ENCODE measurements around the gene ABCA1.

ABCA1 gene

DNA sequence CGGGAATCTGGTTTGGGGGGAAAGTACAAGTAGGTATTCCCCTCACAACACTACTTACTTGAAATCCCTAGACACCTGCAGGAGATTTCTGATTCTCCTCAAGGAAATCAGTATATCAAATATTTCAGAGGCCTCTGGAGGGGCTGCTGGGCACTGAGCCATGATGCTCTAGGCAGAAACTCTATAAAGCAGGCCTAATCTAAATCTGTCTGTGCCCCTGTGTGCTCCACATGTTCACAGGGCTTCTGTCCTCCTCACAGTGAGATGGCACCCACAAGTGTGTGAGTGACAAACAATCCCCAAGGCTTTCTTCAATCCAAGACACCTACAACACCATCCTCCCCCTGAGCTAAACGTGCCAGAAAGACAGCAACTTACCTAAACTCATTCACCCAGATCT, 125.0 kb downstream of the ABCA1 start:
- CTCF ChIA-PET, result no interaction called here
- POLR2A ChIA-PET, result no interaction called here
- TF ChIP-seq TARDBP (IDR thresholded peaks at IDR 0.05) (no peak), ELF4 (IDR thresholded peaks at IDR 0.05) (no peak), NFRKB (IDR thresholded peaks at IDR 0.05) (no peak), FOXM1 (IDR thresholded peaks at IDR 0.05; ENCODE audit: borderline replicate concordance) (no peak), FOXK2 (IDR thresholded peaks at IDR 0.05) (no peak), BHLHE40 (IDR thresholded peaks at IDR 0.05; ENCODE audit: borderline replicate concordance) (no peak), FOXA1 (IDR thresholded peaks at IDR 0.05) (no peak)
- DNase-seq (ENCODE audit: extremely low spot score), result no peak

DNA sequence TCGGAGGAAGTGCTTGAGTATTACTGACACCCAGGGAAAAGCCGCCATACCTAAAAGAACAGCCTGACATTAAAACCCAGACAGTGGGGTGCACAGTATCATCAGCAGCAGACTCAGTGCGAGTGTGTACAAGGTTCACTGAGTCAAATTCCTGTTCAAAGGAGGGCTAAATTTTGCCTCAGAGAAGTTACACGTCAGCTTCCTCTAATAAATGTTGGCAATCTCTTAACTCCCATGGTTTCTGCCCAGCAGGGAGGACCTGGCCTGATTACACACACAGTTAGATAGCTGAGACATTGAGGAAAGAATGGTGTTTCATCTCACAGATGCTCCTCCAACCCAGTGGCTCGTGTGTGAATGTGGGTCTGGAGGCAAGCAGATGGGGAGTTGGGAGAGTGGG, 125.8 kb downstream of the ABCA1 start:
- CTCF ChIA-PET, result no interaction called here
- POLR2A ChIA-PET, result no interaction called here
- DNase-seq (ENCODE audit: extremely low spot score), result no peak
- TF ChIP-seq CTBP1 (IDR thresholded peaks at IDR 0.05; ENCODE audit: borderline replicate concordance) (no peak), LEF1 (IDR thresholded peaks at IDR 0.05; ENCODE audit: borderline replicate concordance) (no peak)

DNA sequence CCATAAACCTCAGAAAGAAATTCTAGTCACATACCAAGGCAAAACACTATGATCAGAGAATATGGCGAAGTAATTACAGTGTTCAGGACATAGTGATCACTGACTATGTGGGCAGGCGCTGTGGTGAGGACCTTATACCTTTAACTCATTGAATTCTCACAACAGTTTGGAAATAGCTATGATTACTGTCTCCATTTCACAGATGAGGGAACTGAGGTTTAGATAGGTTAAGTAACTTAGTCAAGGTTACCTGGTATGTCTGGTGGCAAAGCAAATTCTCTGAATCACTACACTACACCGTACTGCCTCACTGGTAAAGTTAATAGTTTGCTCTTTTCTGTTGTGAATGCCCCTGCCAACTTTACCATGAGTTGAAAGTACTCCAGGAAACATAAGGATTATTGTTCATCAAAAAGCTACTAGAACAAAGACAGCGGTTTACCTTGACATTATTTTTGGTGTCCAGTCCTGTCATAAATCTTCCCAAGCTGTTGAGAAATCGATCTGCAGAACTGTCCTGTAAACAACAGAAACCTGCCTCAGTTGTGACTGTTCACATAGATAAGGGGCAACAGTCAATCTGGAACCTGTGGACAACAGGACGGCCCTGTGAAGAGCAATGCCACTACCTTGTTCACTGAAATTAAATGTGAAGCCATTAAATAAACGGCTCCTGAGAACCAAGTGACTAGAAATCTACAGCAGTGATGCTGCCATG, 127.7 kb downstream of the ABCA1 start:
- no peak for DNase-seq (ENCODE audit: extremely low spot score)
- CTCF ChIA-PET, result no interaction called here
- POLR2A ChIA-PET, result no interaction called here
- no peak for TF ChIP-seq FOXA1 (IDR thresholded peaks at IDR 0.05)
- no peak for TF ChIP-seq ARNT (IDR thresholded peaks at IDR 0.05)
- TF ChIP-seq ZNF384 (IDR thresholded peaks at IDR 0.05), result no peak
- no peak for TF ChIP-seq BHLHE40 (IDR thresholded peaks at IDR 0.05; ENCODE audit: borderline replicate concordance)
- no peak for TF ChIP-seq FOXK2 (IDR thresholded peaks at IDR 0.05)
- TF ChIP-seq, protein P1, sequence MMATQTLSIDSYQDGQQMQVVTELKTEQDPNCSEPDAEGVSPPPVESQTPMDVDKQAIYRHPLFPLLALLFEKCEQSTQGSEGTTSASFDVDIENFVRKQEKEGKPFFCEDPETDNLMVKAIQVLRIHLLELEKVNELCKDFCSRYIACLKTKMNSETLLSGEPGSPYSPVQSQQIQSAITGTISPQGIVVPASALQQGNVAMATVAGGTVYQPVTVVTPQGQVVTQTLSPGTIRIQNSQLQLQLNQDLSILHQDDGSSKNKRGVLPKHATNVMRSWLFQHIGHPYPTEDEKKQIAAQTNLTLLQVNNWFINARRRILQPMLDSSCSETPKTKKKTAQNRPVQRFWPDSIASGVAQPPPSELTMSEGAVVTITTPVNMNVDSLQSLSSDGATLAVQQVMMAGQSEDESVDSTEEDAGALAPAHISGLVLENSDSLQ (IDR thresholded peaks at IDR 0.05), result no peak
- no peak for TF ChIP-seq SUZ12 (IDR thresholded peaks at IDR 0.05)
- no peak for TF ChIP-seq HDGF (IDR thresholded peaks at IDR 0.05; ENCODE audit: borderline replicate concordance)
- TF ChIP-seq NFRKB (IDR thresholded peaks at IDR 0.05), result no peak
- no peak for TF ChIP-seq ELF4 (IDR thresholded peaks at IDR 0.05)
- TF ChIP-seq TARDBP (IDR thresholded peaks at IDR 0.05), result no peak
- no peak for TF ChIP-seq LEF1 (IDR thresholded peaks at IDR 0.05; ENCODE audit: borderline replicate concordance)
- TF ChIP-seq CTBP1 (IDR thresholded peaks at IDR 0.05; ENCODE audit: borderline replicate concordance), result no peak
- TF ChIP-seq SP1 (IDR thresholded peaks at IDR 0.05), result no peak
- TF ChIP-seq FOXM1 (IDR thresholded peaks at IDR 0.05; ENCODE audit: borderline replicate concordance), result no peak
- no peak for TF ChIP-seq L3MBTL2 (conservative IDR thresholded peaks at IDR 0.05)

DNA sequence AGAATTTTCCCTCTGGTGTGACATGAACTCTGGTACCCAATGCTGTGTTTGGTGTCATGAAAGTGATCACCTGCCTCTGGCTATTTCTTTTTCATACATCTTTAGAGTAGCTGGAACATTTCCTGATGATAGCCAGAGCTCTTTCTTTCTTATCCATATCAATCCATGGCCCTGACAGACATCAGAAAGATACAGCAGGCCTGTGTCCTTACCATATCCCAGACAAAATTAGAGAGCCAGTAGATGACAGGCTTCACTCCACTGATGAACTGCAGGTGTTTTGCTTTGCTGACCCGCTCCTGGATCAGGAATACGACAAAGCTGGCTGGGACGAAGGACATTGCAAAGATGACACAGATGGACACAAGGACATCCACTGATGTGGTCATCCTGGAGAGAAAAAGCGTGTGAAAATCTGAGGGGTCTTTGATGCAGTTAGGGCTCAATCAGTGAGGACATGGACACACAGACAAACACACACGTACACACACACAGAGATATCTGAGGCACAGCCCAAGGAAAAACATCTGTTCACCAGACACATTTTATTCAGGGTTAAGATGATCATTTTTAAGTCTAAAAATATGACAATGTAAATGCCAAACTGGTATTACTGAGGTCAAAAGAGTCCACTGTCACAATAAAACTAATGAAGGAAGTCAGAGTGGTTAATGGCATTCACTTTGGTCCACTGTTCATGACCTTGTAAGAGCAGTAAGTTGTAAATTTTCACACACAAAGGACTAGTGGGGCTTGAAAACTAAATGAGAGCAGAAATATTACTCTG, 129.6 kb downstream of the ABCA1 start:
- CTCF ChIA-PET, result no interaction called here

DNA sequence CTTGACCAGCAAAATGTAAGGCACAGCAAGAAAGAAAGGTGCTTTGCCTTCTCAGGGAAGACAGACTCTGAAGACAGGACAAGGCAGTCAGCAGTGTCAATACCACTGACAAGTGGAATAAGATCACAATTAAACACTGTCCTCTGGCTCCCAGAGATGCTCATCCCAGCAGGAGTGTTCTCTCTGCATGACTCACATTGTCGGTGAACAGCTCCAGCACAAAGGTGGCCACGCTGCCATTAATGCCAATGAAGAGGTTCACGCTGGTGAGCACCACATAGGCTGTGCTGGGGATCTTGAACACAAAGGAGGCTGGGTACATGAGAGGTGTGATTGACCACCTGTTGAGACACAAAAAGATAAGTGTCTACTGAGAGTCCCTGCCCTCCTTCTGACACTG, 132.1 kb downstream of the ABCA1 start:
- CTCF ChIA-PET, result no interaction called here
- TF ChIP-seq ELF4 (IDR thresholded peaks at IDR 0.05) (no peak), FOXM1 (IDR thresholded peaks at IDR 0.05; ENCODE audit: borderline replicate concordance) (no peak), NFRKB (IDR thresholded peaks at IDR 0.05) (no peak), HDGF (IDR thresholded peaks at IDR 0.05; ENCODE audit: borderline replicate concordance) (no peak), L3MBTL2 (conservative IDR thresholded peaks at IDR 0.05) (no peak), FOXA1 (IDR thresholded peaks at IDR 0.05) (no peak)
- no peak for DNase-seq (ENCODE audit: extremely low spot score)
- POLR2A ChIA-PET, result no interaction called here

More for the DNA sequence above, 129.6 kb downstream of the ABCA1 start:
- TF ChIP-seq SP1 (IDR thresholded peaks at IDR 0.05) (no peak), FOXK2 (IDR thresholded peaks at IDR 0.05) (no peak), FOXM1 (IDR thresholded peaks at IDR 0.05; ENCODE audit: borderline replicate concordance) (no peak), TARDBP (IDR thresholded peaks at IDR 0.05) (no peak), L3MBTL2 (conservative IDR thresholded peaks at IDR 0.05) (no peak), BHLHE40 (IDR thresholded peaks at IDR 0.05; ENCODE audit: borderline replicate concordance) (no peak), ELF4 (IDR thresholded peaks at IDR 0.05) (no peak), SUZ12 (IDR thresholded peaks at IDR 0.05) (no peak), CTBP1 (IDR thresholded peaks at IDR 0.05; ENCODE audit: borderline replicate concordance) (no peak), NFRKB (IDR thresholded peaks at IDR 0.05) (no peak), LEF1 (IDR thresholded peaks at IDR 0.05; ENCODE audit: borderline replicate concordance) (no peak), HDGF (IDR thresholded peaks at IDR 0.05; ENCODE audit: borderline replicate concordance) (no peak), FOXA1 (IDR thresholded peaks at IDR 0.05) (no peak), ARNT (IDR thresholded peaks at IDR 0.05) (no peak), ZNF384 (IDR thresholded peaks at IDR 0.05) (no peak)
- TF ChIP-seq, protein P1 (IDR thresholded peaks at IDR 0.05), result no peak
- DNase-seq (ENCODE audit: extremely low spot score), result no peak
- POLR2A ChIA-PET, result interaction anchor here (1.1 kb wide), 1 partner anchor 35 kb away, joined by 3 read pairs; no protein-coding TSS in a partner anchor

DNA sequence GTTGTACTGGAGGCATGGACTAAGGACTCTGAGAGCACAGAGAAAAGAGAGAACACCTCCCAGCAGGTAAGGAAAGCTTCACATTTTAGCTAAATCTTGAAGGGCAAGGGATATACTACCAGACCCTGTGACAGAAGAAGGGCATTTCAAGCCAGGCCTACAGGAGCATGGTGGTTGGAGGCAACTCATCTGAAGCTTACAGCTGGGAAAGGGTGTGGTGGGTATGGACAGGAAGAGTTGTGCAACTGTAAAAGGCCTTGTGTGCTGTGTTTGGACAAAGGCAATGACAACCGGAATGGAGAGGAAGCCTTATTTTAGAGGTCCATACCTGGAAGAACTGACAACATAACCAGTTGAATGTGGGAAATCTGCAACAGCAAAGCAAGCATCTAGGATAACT, 132.9 kb downstream of the ABCA1 start:
- ChIA-PET POLR2A (no interaction called here), CTCF (no interaction called here)
- no peak for DNase-seq (ENCODE audit: extremely low spot score)
- TF ChIP-seq TARDBP (IDR thresholded peaks at IDR 0.05), result no peak
- no peak for TF ChIP-seq SUZ12 (IDR thresholded peaks at IDR 0.05)
- no peak for TF ChIP-seq ZNF384 (IDR thresholded peaks at IDR 0.05)
- no peak for TF ChIP-seq SP1 (IDR thresholded peaks at IDR 0.05)

DNA sequence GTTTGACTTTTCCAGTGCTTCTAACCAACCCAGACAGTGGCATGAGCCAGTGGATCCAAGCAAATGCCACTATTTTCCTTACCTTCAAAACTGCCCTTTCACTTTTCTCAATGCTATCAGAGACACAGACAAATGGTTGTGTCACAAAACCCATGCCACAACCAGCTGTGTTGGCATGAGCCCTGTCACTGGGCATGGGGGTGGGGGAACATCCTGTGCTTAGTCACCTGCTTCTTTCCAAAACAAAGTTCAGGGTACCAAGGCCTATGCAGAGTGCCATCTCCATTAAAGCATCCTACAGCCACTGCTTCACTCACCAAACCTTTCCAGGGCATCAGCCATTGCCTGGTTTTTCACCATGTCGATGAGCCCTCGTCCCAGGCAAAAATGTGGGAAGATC, 133.9 kb downstream of the ABCA1 start:
- CTCF ChIA-PET, result no interaction called here
- DNase-seq (ENCODE audit: extremely low spot score), result no peak
- POLR2A ChIA-PET, result no interaction called here
- no peak for TF ChIP-seq CTBP1 (IDR thresholded peaks at IDR 0.05; ENCODE audit: borderline replicate concordance)
- TF ChIP-seq FOXK2 (IDR thresholded peaks at IDR 0.05), result no peak
